ENCODE results near the gene C10orf71. TPM values are rescaled to one million over a fixed set of nuclear protein-coding genes. Genes with fewer than 3 reads are reported as not detected.

The C10orf71 gene
- total RNA-seq, 1 experiment from 2014 or later, result not detected

DNA sequence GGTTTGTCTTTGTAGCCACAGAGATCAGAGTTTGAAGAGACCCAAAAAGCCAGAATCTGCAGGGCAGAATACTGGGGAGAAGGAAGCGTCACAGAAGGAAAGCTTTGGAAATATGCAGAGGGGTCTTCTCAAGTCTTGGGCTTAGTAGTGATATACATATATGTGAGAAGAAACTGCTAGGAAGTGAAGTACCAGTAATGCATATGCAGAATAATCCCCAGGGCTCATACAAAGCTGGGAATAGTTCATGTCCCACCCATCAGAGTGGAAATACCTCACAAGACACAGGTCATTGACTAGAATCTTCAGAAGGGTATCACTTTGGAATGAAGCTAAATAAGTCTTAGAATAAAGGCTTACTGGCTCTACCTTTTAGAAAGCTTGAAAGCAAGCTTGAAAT is 39.6 kb downstream of the C10orf71 start (continued):
- TF ChIP-seq ZBTB33 (IDR thresholded peaks at IDR 0.05; ENCODE audit: extremely low read depth, insufficient replicate concordance, low read length), result no peak
- TF ChIP-seq CEBPB (IDR thresholded peaks at IDR 0.05; ENCODE audit: low read depth), result no peak
- TF ChIP-seq TCF7L2 (IDR thresholded peaks at IDR 0.05; ENCODE audit: borderline replicate concordance, extremely low read depth, insufficient read depth, insufficient read length), result no peak
- TF ChIP-seq SP1 (IDR thresholded peaks at IDR 0.05; ENCODE audit: low read depth), result no peak
- no peak for TF ChIP-seq JUND (IDR thresholded peaks at IDR 0.05)
- TF ChIP-seq ZFX (IDR thresholded peaks at IDR 0.05), result no peak

- Histone ChIP-seq H3K27me3 (ENCODE audit: insufficient read depth, low read length) (no peaks in the 10 kb centered on the region), H3K27ac (ENCODE audit: low read depth, low read length) (no peak overlapping the region), H3K9me3 (ENCODE audit: control insufficient read depth in 1 of 2, insufficient read depth in 1 of 2, low read depth in 1 of 2, low read length in 2 of 2) (no peaks in the 10 kb centered on the region; a peak in 1 of 4 replicates), H3K79me2 (ENCODE audit: insufficient read depth, low read length) (no peaks in the 10 kb centered on the region), H3K36me3 (ENCODE audit: control insufficient read depth in 1 of 2, insufficient read depth in 2 of 2, low read length in 2 of 2) (no peaks in the 10 kb centered on the region), H3K4me2 (ENCODE audit: low read length) (no peak overlapping the region), H3K4me3 (replicated peaks in 1 of 2; ENCODE audit: low read depth in 1 of 2, low read length in 2 of 2) (no peak overlapping the region), H2AFZ (ENCODE audit: low read depth, low read length, poor library complexity, severe bottlenecking) (no peak overlapping the region), H3K4me1 (ENCODE audit: control insufficient read depth in 1 of 2, insufficient read depth in 2 of 2, low read length in 2 of 2) (no peaks in the 10 kb centered on the region), H4K20me1 (ENCODE audit: insufficient read depth) (no peaks in the 10 kb centered on the region), H3K9me2 (ENCODE audit: insufficient read depth) (no peaks in the 10 kb centered on the region), H3K9ac (ENCODE audit: low read length) (no peak overlapping the region)
- no peak for ATAC-seq
- DNase-seq (ENCODE audit: low read depth, low spot score), result no peak
- ChIA-PET RAD21 (ENCODE audit: low non-redundant PET in 1 of 2, low total read pairs in 2 of 2, uncharacterized antibody in 2 of 2, unreplicated experiment in 2 of 2) (no interaction called here), POLR2A (no interaction called here), CTCF (no interaction called here)
- no TSS peak for BruUV-seq (replicated peaks)
- intact Hi-C loops (cut with micrococcal nuclease), result no loop called here
- TF ChIP-seq ZNF274 (IDR thresholded peaks at IDR 0.05; ENCODE audit: low read depth, low read length) (no peak), SIN3A (IDR thresholded peaks at IDR 0.05; ENCODE audit: low read depth) (no peak), TCF7L2 (IDR thresholded peaks at IDR 0.05; ENCODE audit: borderline replicate concordance, extremely low read depth, insufficient read depth, insufficient read length) (no peak), POLR2A (IDR thresholded peaks at IDR 0.05; ENCODE audit: borderline replicate concordance, extremely low read depth, insufficient read depth, insufficient read length) (no peak), EZH2 (IDR thresholded peaks at IDR 0.05) (no peak), SRF (IDR thresholded peaks at IDR 0.05; ENCODE audit: low read depth) (no peak), ZFX (IDR thresholded peaks at IDR 0.05) (no peak), ELF1 (IDR thresholded peaks at IDR 0.05; ENCODE audit: borderline replicate concordance, low read depth) (no peak), CTCF (IDR thresholded peaks at IDR 0.05 in 2 of 3, conservative IDR thresholded peaks at IDR 0.05 in 1 of 3; ENCODE audit: borderline replicate concordance in 1 of 3, insufficient read depth in 1 of 3, low read depth in 2 of 3, low read length in 2 of 3) (no peak), YY1 (IDR thresholded peaks at IDR 0.05; ENCODE audit: extremely low read depth, insufficient replicate concordance, low read depth, low read length) (no peak), CBX3 (IDR thresholded peaks at IDR 0.05; ENCODE audit: low read depth) (no peak), EGR1 (IDR thresholded peaks at IDR 0.05; ENCODE audit: low read depth) (no peak), JUND (IDR thresholded peaks at IDR 0.05) (no peak), FOSL1 (IDR thresholded peaks at IDR 0.05; ENCODE audit: low read depth) (no peak), ATF3 (IDR thresholded peaks at IDR 0.05) (no peak)
Measured at GRCh38 chr10:49344840-49345239, 45.9 kb downstream of the C10orf71 start.

Data from HCT116 (cell line).